Activated CD4-positive, alpha-beta T cell treated with anti-CD3 and anti-CD28 coated beads for 24 hours (primary cell): ENCODE measurements around the gene SLC26A2.
"Not testable (repeated sequence)": the region's sequence is repeated elsewhere in the genome, so short reads cannot be mapped to it uniquely, and the experiment has no call there.

Experiments
- DNase-seq, 2 donors: peaks; one replicate each; pipeline ENCODE4 v3.0.0-alpha.2; 2020; ENCODE audit warnings: low read depth in 2 of 2

SLC26A2 gene

DNA sequence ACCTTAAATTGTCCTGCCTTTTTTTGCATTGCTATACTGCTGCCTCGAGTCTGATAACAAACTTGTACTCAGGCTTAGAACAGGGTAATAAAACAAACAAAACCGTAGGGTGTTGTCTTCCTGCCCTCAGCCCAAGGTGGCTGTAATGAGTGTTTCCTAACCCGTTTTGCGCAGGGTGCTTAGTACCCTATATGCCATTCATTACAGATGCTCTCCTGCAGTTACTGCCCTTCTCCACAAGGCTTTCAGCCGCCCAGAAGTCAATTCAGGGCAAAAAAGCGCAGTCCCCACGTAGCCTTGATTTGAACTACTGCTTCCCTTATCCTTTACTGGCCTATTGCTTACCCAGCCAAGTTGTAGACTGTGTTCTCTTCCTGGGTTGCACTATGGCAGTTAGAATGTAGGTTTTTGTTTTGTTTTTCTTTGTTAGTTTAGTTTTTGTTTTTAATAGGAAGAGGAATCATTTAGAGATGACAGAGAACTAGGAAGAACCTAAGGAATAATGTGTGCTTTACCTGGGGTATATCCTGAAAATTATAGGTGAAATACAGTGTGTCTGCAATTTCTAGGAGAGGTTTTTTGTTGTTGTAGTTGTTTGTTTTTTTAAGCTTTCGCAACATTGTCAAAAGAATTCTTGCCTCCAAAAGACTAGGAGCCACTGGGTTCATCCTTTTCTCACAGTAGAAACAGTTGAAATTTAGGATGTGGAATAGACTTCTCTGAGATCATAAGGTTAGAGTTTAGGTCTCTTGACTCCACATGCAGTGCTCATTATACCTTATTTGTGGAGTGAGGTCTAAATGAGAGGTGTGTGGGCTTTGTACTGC, 41.3 kb downstream of the SLC26A2 start:
- DNase-seq, result peak; percentile 9 to 29

DNA sequence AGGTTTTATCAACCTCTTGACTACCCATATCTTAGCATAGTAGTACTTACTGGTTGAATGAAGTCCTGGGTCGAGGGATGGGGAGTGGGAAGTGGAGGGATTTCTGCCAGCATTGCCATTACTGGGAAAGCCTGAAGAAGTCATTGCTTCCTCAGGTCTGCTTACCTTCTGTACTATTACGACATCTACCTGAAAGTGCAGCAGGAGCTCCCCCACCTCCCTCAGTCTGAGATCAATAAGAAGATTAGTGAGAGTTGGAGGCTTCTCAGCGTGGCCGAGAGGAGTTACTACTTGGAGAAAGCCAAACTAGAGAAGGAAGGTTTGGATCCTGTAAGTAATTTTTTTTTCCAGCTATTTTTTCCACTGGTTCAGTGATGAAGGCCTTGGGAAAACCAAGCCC, 45.8 kb downstream of the SLC26A2 start:
- no peak for DNase-seq

DNA sequence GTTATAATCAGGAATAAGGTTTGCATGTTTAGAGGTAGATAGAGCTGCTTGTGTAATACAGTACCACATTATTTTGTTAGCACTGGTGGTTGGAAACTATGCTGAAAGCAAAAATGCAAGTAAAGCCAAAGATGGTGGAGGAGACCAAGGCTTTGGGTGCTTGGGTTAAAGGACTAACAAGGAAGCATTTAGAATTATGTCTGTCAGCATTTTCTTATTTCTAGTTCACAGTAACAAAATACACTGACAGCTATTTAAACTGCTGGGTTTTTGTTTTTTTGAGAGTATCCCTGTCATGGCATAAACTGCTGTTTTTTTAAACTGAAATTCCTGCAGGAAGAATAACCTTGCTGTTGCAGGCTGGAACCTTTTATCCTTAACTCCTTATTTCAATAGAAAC, 46.5 kb downstream of the SLC26A2 start:
- DNase-seq, result no peak

DNA sequence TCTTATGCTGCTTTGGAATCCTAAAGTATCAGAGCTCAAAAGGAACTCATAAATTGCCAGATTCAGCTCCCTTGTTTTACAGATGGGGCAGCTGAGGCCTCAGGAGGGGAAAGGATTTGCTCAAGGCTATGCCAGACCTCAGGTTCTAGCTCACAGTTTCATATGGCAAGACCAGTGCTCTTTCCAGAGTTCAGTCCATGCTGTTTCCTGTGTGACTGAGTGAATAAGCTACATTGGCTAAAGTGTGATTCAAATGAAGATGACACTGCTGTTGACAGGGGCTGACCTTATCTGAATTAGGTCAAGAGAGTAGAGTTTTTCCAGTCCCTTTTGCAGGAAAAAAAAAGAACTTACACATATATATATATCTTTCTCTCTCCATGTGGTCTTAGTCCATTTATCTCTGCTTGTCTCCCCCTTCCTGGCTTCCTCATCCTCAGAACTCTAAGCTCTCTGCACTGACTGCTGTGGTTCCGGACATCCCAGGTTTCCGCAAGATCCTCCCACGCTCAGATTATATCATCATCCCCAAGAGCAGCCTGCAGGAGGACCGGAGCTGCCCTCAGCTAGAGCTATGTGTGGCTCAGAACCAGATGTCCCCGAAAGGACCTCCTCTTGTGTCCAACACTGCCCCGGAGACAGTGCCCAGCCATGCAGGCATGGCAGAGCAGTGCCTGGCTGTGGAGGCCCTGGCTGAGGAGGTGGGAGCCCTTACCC, 49.3 kb downstream of the SLC26A2 start:
- DNase-seq, result no peak

DNA sequence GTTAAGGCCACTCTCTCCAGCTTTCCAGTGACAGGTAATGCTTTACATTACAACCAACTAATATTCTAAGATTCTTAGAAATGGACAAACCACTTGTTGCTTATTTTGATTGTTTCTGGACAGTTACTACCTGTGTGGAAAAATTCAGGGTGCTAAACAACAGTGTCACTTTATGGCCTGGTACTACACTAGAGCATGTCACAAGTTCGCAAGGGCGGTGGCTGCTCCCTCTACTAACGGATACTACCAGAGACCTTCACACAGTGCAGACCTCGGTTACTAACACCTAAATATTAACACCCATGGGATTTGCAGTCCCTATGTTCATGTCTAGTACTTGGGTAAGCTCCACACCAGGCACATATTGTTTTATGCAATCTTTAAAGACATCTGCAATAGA, 53.4 kb downstream of the SLC26A2 start:
- DNase-seq, result no peak

DNA sequence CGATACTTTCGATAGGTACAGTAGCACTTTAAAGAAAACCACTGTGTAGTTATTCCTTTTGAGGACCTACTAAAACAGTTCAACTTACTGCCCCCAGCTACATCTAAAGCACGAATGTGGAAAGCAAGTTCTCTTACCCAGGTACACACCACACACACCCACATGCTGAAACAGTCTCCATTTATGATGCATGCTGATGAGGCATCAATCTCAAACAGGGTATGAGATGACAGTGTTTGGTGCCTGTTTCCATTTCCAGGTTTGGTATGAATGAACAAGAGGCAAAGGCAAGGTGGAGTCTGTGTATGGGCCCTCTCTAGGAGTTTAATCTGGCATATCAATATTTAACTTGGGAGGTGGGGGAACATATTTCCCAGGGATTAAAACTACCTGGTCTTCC, 53.9 kb downstream of the SLC26A2 start:
- no peak for DNase-seq

DNA sequence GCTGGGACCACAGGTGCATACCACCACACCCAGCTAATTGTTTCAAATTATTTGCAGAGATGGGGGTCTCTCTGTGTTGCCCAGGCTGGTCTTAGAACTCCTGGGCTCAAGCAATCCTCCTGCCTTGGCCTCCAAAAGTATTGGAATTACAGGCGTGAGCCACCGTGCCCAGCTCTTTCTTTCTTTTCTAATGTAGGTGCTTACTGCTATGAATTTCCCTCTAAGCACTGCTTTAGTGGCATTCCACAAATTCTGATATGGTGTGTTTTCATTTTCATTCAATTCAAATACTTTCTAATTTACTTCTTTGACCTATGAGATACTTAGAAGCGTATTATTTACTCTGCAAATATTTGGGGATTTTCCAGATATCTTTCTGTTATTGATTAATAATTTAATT, 54.9 kb downstream of the SLC26A2 start:
- no peak for DNase-seq

DNA sequence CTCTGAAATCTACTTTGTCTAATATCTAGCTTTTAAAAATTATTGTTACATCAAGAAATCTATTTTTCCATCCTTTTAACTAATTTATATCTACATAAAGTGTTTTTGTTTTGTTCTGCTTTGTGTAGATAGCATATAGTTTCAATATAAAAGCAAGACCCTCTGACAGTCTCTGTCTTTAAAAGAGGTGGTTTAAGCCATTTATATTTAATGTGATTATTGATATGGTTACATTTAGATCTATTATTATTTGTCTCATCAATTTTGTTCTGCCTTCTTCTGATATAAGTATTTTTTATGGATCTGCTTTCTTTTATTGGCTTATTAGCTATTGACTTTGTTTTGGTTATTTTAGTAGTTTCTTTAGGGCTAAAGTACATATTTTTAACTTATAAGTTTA, 56.0 kb downstream of the SLC26A2 start:
- DNase-seq, result no peak

DNA sequence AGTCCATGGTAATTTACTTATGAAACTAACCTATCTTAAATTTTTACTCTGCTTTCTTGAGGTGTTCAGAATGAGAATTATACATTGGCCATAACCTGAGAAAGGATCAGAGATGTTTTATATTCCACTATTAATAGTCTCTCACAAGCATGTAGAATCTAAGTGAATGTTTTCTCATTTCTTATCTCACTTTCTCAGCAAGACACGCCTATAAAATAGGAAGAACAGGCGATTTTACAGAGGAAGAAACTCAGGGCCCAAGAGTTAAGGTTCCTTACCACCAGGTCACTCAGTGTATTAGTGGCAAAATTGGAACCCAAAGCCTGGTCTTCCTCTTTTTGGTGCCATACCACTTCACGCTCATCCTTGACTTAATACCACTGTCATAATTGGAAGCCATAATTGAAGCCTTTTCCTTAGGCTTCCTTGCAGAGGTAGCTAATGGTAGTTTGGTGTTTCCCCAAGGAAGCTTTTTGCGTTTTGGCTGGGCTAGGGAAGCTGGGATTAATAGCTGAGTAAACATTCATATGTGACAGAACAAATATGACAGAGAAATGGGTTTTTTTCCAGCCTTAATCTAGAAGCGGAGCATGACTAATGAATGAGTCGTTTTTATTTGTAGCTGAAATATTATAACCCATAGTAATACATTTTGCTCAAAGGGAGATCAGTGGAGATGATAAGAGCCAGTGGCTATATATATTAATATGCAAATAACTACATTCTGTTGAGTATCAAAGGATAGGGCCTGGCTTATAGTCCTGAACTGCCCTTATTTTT, 56.9 kb downstream of the SLC26A2 start:
- no peak for DNase-seq

DNA sequence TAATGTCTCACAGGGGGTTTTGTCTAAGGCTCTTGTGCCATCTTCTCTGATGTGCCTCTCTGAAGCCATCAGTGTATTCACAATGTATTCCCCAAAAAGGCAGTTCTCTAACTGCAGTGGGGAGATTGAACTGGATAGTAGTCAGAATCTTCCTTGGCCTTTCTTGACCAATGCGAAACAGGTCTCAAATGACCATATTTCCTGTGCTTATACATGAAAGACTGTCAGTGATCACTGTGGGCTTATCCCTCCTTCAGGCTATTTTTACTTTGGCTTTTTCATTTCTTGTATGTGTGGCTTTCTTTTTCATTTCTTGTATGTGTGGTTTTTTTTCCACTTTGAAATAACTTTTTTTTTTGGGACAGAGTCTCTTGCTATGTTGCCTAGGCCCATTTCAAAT, 59.7 kb downstream of the SLC26A2 start:
- no peak for DNase-seq

DNA sequence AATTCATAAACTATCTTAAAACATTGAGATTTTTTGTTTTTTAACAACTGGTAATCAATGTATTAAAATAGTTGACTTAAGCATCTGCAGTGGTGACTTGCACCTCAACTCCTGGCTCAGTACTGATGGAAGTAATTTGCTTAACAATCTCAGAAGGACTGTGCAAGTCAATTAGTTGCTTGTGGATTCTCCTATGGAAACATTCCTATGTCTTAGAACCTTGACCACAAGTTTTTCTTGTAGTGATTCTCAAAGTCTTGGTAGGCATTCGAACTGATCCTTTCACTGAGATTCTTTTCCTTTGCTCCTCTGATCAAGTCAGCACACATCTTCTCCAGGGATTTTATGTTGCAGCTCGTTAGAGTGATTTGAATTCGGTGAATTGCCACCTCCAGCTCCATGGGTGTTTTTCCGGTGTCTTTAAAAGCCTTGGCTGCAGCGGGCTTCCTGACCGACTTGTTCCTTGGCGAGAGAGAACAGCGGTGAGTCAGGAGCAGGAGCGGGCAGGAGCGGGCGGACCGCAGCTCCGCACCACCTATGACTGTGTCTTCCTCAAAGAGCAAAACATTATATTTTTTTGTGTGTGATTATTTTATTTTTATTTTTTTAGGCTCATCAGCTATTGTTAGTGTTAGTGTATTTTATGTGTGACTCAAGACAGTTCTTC, 61.1 kb downstream of the SLC26A2 start:
- DNase-seq, result no peak

DNA sequence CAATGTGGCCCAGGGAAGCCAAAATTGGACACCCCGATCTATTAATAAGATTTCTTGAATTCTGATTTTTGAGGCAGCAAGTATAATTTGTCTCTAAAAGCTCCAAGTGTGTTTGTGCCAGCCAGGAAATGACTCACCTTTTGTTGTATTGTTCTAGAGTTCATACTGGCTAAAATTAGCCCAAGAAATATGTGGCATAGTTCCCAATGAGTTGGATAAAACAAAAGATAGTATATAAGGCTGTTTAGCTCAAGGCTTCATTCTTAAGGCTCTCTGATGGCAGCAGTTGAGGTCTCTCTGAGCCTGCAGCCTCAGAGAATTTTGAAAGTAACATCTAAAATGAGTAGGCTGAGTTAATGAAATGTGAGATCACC, 61.6 kb downstream of the SLC26A2 start:
- no peak for DNase-seq

DNA sequence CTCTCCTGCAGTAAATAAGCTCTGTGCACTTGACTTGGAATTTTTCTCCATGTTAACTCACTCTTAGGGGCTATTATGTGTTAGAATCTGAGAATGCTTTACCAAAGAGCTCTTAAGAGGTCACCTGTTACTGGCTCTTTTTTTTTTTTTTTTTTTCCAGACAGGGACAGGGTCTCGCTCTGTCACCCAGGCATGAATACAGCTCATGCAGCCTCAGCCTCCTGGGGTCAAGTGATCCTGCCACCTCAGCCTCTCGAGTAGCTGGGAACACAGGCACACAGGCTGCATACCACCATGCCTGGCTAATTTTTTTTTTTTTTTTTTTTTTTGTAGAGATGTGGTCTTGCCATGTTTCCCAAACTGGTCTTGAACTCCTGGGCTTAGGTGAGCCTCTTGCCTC, 62.1 kb downstream of the SLC26A2 start:
- no peak for DNase-seq

DNA sequence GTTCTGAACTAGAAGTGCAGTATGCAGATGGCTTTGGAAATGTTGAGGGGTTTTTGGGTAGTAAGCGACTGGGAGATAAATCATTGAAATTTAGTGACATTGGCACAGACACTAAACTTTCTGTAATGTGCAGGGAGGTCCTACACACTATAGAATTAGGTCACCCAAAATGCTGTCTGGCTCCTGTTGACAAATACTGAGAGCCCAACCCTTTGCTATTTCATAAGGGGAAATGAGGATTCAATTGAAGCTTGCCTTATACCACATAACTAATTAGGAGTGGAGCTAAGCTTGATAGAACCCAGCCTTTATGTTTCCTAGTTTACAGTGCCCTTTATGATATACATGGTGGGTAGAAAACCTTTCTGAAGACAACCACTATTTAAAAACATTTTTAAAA, 62.6 kb downstream of the SLC26A2 start:
- DNase-seq, result no peak

DNA sequence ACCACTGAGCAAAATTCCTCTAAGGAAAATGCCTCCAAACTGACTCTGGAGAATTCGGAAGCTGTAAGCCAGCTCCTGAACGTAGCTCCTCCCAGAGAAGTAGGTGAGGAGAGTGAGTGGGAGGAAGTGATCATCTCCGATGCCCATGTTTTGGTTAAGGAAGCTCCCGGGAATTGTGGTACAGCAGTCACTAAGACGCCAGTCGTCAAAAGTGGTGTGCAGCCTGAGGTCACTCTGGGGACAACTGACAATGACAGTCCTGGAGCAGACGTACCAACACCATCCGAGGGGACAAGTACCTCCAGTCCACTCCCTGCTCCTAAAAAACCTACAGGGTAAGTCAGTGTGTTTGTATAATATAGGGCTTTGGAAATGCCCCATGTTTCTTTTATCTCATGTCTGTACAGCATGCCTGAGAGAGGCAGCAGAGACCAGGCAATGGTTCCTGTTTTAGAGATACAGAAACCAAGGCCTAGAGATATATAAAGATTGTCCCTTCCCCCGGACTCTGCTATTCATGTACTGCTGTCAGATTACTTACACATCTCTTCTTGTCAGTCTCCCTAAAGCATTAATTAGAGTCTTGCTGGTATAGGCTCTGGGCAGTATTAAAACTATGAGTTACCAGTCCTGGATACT, 63.9 kb downstream of the SLC26A2 start:
- DNase-seq, result no peak

DNA sequence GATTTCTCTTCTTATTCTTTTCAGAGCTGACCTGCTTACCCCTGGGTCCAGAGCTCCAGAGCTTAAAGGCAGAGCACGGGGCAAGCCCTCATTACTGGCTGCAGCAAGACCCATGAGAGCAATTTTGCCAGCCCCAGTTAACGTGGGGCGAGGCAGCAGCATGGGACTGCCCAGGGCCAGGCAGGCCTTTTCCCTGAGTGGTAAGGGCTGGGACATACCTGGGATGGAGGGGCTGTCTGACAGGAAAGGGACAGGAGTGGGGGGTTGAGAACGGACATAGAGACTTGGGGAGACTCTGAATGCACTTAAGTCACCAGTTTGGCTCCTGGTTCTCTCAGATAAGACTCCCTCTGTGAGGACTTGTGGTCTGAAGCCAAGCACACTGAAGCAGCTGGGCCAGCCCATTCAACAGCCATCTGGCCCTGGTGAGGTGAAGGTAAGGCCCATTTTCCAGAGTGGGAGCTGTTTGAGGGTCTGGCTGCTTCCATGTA, 66.2 kb downstream of the SLC26A2 start:
- no peak for DNase-seq

DNA sequence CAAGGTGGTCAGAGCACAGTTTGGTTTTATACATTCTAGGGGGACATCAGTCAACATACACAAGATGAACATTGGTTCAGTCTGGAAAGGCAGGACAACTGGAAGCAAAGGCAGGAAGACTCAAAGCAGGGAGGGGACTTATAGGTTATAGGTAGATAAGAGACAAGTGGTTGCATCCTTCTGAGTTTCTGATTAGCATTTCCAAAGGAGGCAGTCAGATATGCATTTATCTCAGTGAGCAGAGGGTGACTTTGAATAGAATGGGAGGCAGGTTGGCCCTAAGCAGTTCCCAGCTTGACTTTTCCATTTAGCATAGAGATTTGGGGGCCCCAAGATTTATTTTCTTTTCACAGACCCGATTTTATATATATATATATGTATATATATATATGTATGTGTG, 67.5 kb downstream of the SLC26A2 start:
- DNase-seq, result not testable (repeated sequence)

DNA sequence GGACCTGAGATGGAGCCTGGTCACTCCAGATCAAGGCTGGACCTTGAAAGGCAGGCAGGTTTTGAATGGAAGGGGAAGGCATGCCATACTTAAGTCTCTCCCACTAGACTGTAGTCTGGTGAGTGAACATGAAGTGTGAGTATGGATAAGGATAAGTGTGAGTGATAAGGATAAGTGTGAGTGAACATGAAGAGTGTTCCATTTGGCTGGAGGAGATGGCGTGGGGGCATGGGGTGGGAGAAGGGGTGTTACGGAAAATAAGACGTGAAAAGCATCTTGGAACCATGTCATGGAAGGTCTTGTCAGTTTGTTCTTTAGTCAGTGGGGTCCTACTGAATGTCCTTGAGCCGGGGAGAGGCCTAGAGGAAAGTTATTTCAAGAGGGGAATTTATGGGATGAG, 72.8 kb downstream of the SLC26A2 start:
- no peak for DNase-seq

DNA sequence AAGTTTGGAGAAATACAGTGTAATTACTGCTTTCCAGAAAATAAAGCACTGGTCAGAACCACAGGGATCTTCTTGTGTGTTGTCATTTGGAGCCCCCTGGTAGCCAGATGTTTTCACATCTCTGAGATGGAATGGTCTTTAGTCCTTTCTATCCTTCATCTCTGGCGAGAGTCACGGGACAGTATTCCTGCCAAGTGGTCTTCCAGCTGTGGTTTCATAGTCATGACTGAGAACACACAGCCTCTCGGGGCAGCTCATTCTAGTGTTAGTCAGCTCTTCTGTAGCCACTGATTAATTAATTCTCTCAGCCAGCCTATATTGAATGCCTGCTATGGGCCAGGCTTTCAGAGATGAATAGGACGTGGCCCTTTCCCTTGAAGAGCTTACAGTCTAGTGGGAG, 74.1 kb downstream of the SLC26A2 start:
- DNase-seq, result no peak

DNA sequence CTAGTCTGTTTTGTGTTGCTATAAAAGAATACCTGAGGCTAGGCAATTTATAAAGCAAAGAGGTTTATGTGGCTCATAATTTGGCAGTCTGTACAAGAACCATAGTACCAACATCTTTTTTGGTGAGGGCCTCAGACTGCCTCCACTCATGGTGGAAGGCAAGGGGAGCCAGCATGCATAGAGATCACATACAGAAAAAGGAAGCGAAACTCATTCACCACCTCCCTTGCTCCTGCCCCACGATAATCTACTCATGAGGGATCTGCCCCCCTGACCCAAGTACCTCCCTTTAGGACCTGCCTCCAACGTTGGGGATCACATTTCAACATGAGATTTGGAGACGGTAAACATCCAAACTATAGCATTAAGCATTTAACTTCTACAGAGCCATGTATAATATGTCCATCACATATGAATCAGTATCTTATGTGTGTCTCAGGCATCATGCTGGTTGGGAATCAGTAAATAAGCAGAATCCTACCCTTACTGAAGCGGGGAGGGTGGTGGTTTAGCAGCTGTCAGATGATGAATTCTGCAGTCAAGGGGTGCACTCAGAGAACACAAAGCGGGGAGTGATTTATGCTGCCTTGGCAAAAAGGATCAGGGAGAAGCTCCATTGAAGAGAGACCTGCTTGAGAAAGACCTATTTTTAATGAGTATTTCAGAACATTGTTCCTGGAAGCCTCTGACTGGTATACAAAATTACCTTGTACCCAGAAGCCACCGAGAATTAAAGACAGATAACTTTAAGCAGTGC, 74.8 kb downstream of the SLC26A2 start:
- no peak for DNase-seq

DNA sequence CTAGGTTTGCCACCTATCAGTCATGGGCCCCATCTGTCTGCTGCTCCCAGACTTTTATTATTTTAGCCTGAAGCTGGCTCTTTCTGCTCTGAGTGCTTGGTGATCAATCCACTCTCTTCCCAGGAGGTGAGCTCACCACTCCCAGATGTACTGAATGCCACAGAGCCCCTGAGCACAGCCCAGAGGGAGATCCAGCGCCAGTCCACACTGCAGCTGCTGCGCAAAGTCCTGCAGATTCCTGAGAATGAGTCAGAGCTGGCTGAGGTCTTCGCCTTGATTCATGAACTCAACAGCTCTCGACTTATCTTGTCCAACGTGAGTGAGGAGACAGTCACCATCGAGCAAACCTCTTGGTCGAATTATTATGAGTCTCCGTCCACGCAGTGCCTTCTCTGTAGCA, 76.0 kb downstream of the SLC26A2 start:
- no peak for DNase-seq
